Renal cortical epithelial cell (primary cell): ENCODE data around the gene TMEM232. TPM values are rescaled to one million over a fixed set of nuclear protein-coding genes. Genes with fewer than 3 reads are reported as not detected.

Experiments used
- DNase-seq: peaks from one replicate; pipeline ENCODE4 v3.0.0-alpha.2; 2011; ENCODE audit warnings: low read depth
- total RNA-seq: library from RNA; depleted of rRNA; stranded (reverse); fragments of >200 nt; gene quantifications from 2 replicates; pipeline ENCODE4 v1.2.3, GENCODE V29; 2014

The TMEM232 gene
- total RNA-seq, 1 donor from 2014 or later: 9.1 TPM

DNA sequence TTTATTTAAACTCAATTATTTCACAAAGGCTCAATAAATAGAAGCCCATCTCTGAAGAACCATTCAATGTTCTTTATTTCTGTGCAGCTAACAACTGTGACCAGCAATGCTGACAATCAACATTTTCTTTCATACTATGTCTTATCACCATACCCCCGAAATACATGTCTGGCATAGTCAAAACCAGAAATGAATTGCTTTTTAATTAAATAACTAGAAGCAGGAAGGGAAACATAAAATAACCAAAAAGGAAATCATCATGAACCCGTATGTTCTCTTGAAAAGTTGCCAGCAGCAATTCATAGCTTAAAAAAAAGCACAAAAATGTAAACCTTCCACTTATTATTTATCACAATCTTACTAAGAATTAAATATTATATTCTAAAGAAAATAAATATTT, 212.4 kb downstream of the TMEM232 start:
- DNase-seq: no peak

DNA sequence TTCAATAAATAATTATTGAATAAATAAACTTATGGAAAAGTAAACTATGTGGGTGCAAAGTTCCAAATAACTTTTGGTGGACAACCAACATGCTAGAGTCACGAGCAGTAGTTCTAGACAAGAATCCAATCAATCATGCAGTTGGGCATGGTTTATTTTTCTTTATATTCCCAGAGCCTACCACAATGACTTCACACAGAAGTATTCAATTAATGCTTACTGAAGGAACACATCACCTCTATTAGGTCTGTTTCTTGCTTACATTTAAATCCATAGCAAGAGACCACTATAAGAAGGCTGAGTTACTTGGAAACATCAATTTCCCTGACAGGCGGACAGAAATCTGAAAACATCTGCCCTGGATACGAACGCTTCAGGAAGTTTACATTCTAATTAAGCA, 214.2 kb downstream of the TMEM232 start:
- no peak for DNase-seq

DNA sequence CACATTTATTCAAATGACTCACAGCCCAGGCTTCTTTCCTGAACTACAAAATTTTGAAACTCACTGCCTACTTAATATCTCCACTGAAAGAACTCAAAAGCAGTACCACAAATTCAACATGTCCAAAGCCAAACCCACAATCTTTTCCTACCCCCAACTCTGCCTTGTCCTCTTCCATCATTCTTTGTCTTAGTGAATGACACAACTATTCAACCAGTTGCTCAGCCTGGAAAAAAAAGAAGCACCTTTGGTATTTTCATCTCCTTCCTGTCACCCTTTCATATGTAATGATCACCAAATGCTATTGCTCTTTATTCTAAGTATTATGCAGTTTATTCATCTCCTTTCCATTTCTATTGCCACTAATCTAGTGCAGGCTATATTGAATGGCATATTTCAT, 216.3 kb downstream of the TMEM232 start:
- DNase-seq: no peak

GRCh38 chr5:110507972-110508371, 218.5 kb downstream of the TMEM232 start:
- DNase-seq: no peak

GRCh38 chr5:110506378-110506777, 220.1 kb downstream of the TMEM232 start:
- DNase-seq: no peak

DNA sequence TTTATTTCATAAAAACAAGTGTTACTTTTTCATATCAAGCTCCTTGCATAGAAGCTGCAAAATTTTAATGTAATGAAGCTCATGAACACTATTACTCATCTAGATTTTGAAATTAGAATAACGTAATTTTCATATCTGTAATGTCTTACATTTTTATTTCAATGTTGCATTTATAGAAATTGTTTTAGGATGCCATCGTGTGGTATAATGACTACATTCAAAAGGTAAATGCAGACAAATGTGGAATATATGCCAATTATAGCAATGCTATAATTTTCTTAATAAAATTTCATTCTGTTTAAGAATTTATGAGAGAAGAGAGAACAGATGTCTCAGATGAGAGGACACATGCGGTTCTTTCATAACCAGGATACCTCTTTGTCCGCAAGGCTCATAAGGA, 230.2 kb downstream of the TMEM232 start:
- DNase-seq: no peak

GRCh38 chr5:110492446-110492845, 234.0 kb downstream of the TMEM232 start:
- no peak for DNase-seq

GRCh38 chr5:110478895-110479294, 247.6 kb downstream of the TMEM232 start:
- peak; percentile 92 for DNase-seq

- DNase-seq: no peak
Observed at GRCh38 chr5:110477911-110478310, 248.6 kb downstream of the TMEM232 start.

DNA sequence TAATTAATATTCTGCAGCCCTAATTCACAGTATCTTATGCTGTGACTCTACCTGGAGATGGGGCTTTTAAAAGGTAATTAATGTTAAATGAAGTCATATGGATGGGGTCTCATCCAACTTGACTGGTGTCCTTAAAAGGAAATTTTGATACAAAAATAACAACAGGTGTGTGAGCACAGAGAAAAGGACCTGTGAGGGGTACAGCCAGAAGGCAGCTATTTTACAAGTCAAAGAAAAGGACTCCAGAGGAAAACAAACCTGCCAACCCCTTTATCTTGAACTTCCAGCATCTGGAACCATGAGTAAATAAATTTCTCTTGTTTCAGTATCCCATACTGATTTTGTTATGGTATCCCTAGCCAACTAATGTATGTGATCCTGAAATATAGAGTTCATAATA, 250.3 kb downstream of the TMEM232 start:
- no peak for DNase-seq

DNA sequence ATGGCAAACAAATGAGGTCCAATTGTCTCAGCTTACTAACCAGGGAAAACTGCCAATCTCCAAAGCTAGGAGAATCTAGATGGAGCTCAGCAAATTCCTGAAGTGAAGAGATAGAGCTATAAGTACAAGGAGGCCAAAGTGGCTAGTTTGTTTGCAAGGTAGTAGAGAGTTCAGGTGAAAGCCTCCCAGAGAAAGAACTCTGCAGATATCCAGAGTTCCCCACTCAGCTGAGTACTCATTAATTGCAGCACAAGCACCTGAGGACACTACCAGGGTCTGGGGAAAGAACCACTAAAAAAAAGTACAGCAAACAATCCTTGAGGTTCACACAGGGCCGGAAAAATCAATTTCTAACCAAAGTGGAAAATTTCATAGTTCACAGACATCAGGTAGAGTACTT, 250.9 kb downstream of the TMEM232 start:
- no peak for DNase-seq

DNA sequence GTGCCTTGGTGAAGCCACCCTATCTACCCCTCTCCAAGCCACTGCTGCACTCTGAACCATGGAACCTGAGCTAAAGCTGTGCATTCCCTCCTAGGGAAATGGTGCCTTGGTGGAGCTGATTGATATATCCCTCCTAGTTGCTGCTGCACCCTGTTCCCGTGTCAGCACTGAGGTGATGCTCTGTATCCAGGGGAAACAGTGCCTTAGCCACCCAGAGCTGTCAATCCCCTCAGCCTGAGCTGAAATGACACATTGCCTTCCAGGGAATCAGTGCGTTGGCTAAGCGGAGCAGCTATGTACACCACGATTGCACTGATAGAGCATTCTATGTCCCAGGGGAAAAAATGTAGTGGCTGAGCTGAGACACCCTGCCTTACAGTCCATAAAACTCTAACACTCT, 257.0 kb downstream of the TMEM232 start:
- DNase-seq: no peak

DNA sequence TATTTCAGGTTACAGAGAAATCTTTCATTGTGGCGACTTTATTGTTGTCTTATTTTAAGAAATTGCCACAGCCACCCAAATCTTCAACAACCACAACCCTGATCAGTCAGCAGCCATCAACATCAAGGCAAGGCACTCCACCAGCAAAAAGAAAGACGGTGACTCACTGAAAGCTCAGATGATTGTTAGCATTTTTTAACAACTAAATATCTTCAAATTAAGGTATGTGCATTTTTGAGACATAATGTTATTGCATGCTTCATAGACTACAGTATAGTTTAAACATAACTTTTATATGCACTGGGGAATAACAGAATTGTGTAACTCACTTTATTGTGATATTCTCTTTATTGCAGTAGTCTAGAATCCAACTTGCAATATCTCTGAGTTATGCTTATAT, 263.4 kb downstream of the TMEM232 start:
- DNase-seq: no peak

DNA sequence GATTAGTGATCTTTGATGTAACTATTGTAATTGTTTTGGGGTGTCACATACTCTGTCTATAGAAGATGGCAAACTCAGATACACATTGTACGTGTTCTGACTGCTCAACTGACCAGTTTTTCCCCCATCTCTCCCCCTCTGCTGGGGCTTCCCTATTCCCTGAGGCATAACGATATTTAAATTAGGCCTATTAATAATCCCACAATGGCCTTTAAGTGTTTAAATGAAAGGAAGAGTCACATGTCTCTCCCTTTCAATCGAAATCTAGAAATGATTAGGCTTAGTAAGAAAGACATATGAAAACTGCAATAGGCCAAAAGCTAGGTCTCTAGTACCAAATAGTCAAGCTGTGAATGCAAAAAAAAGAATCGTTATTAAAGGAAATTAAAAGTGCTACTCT, 265.6 kb downstream of the TMEM232 start:
- no peak for DNase-seq

- no peak for DNase-seq
Observed at GRCh38 chr5:110458313-110458712, 268.2 kb downstream of the TMEM232 start.

DNA sequence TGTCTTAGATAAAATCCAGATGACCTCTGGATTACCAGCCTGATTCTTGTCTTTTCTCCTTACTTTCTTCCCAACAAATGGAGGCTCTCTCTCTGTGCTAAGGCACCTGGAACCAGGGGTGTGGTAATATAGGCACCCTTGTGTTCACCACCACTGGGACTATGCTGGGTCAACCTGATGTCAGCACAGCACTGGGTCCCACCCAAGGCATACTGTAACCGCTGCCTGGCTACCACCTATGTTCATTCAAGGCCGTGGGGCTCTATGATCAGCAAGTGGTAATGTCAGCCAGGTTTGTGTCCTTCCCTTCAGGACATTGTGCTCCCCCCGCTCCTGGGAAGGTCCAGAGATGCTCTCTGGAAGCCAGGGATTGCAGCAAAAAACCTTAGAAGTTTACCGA, 283.6 kb downstream of the TMEM232 start:
- DNase-seq: no peak

DNA sequence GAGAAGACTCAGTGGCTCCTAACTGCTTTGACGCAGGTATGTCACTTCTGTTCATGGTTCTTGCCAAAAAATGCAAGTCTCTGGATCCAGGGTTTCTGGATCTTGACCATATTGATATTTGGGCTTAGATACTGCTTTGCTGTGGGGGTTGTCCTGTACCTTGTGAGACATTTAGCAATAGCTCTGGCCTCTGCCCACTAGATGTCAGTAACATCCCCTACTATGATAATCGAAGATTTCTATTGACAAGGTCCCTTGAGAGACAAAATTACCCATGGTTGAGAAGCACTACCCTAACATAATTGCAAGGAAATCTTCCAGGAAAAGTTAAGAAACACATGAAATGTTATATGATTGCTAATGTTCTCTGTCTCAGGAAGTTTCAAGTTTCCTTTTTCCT, 285.4 kb downstream of the TMEM232 start:
- DNase-seq: peak; percentile 56

DNA sequence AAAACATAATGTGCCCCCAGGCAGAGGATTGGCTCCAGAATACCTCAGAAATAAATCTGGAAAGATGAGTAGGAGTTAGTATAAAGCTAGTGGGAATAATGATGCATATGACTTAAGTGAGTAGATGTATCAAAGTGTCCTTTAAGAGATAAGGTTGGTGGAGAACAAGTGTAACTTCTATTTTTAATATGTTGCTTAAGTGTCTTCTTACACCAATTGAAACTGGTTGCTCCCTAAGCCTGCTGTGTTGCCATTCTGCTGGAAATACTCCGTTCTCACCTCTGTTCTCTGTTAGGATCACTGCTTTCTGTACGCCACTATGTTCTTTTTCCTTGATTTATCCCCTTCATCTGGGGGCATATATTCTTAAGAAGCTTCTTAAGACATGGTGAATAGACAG, 286.4 kb downstream of the TMEM232 start:
- DNase-seq: no peak

DNA sequence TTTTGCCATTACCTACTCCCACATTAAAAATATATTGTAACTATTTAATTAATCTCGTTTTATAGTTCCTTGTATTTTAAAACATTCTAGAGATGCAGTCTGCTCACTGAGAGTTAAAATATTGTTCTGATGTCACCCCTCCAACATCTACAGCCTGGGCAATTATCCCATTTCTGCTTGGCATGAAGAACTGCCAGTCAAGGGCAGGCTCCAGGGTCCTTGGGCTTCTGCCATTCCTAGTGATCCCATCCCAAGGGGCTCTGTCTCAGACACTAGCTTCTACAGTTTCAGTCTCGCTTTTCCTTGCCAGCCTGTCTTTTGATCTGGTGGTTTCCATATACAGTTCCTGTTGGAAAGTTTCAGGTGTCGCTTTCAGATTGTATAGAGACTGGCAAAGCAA, 287.2 kb downstream of the TMEM232 start:
- no peak for DNase-seq

DNA sequence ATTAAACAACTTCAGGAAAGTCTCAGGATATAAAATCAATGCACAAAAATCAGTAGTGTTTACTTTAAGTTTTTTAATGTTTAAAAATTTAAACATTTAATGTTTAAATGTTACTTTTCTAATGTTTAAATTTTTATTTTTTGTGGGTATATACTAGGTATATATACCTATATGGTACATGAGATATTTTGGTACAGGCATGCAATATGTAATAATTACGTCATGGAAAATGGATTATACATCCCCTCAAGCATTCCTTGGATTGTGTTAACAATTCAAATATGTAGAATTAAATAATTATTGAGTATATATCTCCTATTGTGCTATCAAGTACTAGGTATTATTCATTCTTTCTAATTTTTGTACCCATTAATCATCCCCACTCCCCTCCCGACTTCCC, 291.3 kb downstream of the TMEM232 start:
- no peak for DNase-seq

DNA sequence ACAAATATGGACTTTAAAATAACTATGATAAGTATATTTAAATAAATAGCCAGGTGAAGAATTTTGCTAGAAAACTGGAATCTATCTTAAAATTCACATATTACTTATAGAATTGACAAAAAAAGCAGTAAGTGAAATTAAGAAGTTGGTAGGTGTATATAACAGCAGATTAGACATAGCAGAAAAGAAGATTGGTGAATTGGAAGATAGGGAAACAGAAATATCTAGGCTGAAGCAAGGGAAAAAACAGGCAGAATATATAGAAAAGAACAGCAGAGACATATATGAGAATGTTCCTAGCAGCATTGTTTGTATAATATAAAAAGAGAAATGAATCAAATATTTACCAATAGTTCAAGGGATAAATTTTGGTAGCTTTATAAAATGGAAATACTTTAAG, 294.9 kb downstream of the TMEM232 start:
- no peak for DNase-seq

- peak; percentile 30 for DNase-seq
Observed at GRCh38 chr5:110414360-110414759, 312.1 kb downstream of the TMEM232 start.

GRCh38 chr5:110413856-110414255, 312.6 kb downstream of the TMEM232 start:
- peak; percentile 6 for DNase-seq

- DNase-seq: no peak
Observed at GRCh38 chr5:110409571-110409970, 316.9 kb downstream of the TMEM232 start.

DNA sequence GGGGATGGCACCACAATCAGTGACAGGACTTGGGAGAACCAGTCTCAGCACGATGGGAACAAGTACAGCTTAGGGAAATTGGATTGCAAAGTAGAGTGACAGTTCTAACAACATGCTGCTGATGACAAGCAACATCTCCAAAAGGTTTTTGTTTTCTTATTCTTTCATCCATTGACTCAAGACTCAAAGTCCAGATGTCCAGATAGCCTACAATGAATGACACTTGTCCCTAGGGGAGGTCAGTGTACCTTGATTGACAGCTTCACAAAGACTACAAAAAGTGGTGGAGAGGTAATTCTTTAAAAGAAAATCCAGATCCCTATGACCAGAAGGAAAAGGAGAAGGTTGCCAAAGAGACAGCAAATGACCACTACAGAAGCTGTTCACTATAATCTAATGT, 323.9 kb downstream of the TMEM232 start:
- no peak for DNase-seq
